Hepatocyte (in vitro differentiated cells): ENCODE results near the gene SYNDIG1. TPM values are rescaled to one million over a fixed set of nuclear protein-coding genes. Genes with fewer than 3 reads are reported as not detected.

Experiments used
- DNase-seq: peaks from one replicate; pipeline ENCODE4 v3.0.0-alpha.2; 2016; ENCODE audit warnings: low spot score
- H2AFZ ChIP-seq: fragments of 200-600 bp; sonication (generic); 2 replicates; pipeline ENCODE4 v1.6.0; 2016; ENCODE audit warnings: antibody characterized with exemption, mild to moderate bottlenecking
- H3K27ac ChIP-seq: fragments of 200-600 bp; sonication (generic); 2 replicates; pipeline ENCODE4 v1.5.1; 2016; ENCODE audit warnings: mild to moderate bottlenecking
- H3K27me3 ChIP-seq: fragments of 200-600 bp; sonication (generic); 2 replicates; pipeline ENCODE4 v1.6.1; 2016
- H3K36me3 ChIP-seq: fragments of 200-600 bp; sonication (generic); replicated peaks from 2 replicates; pipeline ENCODE4 v1.5.1; 2016; ENCODE audit warnings: low read depth; ENCODE audit not compliant: insufficient read depth
- H3K4me1 ChIP-seq: fragments of 200-600 bp; sonication (generic); 2 replicates; pipeline ENCODE4 v1.5.1; 2016; ENCODE audit warnings: mild to moderate bottlenecking, moderate library complexity; ENCODE audit not compliant: insufficient read depth
- H3K4me2 ChIP-seq: fragments of 200-600 bp; sonication (generic); 2 replicates; pipeline ENCODE4 v1.6.0; 2016
- H3K4me3 ChIP-seq: fragments of 200-600 bp; sonication (generic); 2 replicates; pipeline ENCODE4 v1.5.1; 2016; ENCODE audit warnings: mild to moderate bottlenecking
- H3K79me2 ChIP-seq: fragments of 200-600 bp; sonication (generic); 2 replicates; pipeline ENCODE4 v1.6.0; 2017; ENCODE audit warnings: mild to moderate bottlenecking
- H3K9me2 ChIP-seq: fragments of 200-600 bp; sonication (generic); replicated peaks from 2 replicates; pipeline ENCODE4 v1.6.0; 2017; ENCODE audit warnings: mild to moderate bottlenecking; ENCODE audit not compliant: insufficient read depth
- H3K9me3 ChIP-seq: fragments of 200-600 bp; sonication (generic); 2 replicates; pipeline ENCODE4 v1.5.1; 2016; ENCODE audit warnings: low read depth, mild to moderate bottlenecking
- H4K20me1 ChIP-seq: fragments of 200-600 bp; sonication (generic); 2 replicates; pipeline ENCODE4 v1.6.0; 2016; ENCODE audit warnings: mild to moderate bottlenecking; ENCODE audit not compliant: insufficient read depth, poor library complexity, severe bottlenecking
- EZH2 ChIP-seq: fragments of 200-600 bp; sonication (generic); IDR thresholded peaks from 2 replicates; pipeline ENCODE4 v1.6.1; 2016; ENCODE audit warnings: antibody characterized with exemption, mild to moderate bottlenecking, borderline replicate concordance
- EZH2phosphoT487 ChIP-seq: fragments of 200-600 bp; sonication (generic); IDR thresholded peaks from one replicate; pipeline ENCODE4 v1.6.1; 2018; ENCODE audit warnings: antibody characterized with exemption, mild to moderate bottlenecking, low read depth, moderate library complexity; ENCODE audit not compliant: unreplicated experiment, severe bottlenecking
- WGBS: methylation state at CpG from one replicate; pipeline ENCODE4 v1.1.6; 2016; ENCODE audit warnings: low lambda C conversion rate; ENCODE audit errors: missing lambda C conversion rate; 5-methylcytosine and 5-hydroxymethylcytosine counted together
- polyA plus RNA-seq: library from polyadenylated mRNA; unstranded; fragments of >200 nt; fragmentation: Nextera tagmentation; extraction: Ambion mirVana; gene quantifications from 2 replicates; pipeline ENCODE4 v1.2.1, GENCODE V29; 2016
- total RNA-seq: library from RNA; depleted of rRNA; stranded (reverse); fragments of >200 nt; gene quantifications from 2 replicates; pipeline ENCODE4 v1.2.3, GENCODE V29; 2014
- TF ChIP-seq, protein P1 (sequence below): fragments of 200-600 bp; sonication (generic); IDR thresholded peaks from 2 replicates; pipeline ENCODE4 v1.5.1; 2016; ENCODE audit warnings: antibody characterized with exemption, mild to moderate bottlenecking; ENCODE audit not compliant: poor library complexity

The SYNDIG1 gene
- total and polyA plus RNA-seq, 2 experiments from 2014 or later: 1.5 to 2.3 TPM

DNA sequence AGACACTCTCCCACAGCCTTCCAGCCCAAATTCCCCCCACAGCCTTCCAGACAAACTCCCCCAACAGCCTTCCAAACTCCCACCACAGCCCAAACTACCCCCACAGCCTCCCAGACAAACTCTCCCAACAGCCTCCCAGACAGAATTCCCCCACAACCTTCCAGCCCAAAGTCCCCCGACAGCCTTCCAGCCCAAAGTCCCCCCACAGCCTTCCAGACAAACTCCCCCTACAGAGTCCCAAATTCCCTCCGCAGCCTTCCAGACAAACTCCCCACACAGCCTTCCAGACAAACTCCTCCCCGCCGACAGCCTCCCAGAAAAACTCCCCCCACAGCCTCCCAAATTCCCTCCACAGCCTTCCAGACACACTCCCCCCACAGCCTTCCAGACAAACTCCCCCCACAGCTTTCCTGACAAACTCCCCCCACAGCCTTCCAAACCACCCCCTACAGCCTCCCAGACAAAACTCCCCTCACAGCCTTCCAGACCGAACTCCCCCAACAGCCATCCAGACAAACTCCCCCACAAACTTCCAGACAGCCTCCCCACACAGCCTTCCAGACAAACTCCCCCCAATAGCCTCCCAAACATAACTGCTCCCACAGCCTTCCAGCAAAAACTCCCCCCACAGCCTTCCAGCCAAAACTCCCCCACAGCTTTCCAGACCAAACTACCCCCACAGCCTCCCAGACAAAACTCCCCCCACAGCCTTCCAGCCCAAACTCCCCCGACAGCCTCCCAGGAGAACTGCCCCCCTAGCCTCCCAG is 38.0 kb upstream of the SYNDIG1 start:
- H3K27ac ChIP-seq: peak overlapping the region; percentile 85

DNA sequence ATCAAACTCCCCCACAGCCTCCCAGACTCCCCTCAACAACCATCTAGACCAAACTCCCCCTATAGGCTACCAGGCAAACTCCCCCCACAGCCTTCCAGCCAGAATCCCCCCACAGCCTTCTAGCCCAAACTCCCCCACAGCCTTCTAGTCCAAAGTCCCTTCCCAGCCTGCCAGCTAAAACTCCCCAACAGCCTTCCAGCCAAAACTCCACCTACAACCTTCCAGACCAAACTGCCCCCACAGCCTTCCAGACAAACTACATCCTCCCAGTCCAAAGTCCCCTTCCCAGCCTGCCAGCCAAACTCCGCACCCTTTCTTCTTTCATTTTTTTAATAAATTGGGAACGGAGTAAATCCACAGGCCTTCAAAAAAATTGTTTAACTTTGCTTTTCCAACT is 37.4 kb upstream of the SYNDIG1 start:
- Histone ChIP-seq H3K27me3 (no peaks in the 10 kb centered on the region), H3K9me3 (no peaks in the 10 kb centered on the region), H3K4me1 (peaks cover 10% of the 10 kb centered on the region), H3K4me3 (no peak overlapping the region), H3K79me2 (no peaks in the 10 kb centered on the region), H3K9me2 (no peaks in the 10 kb centered on the region), H3K27ac (peak overlapping the region; percentile 85), H3K36me3 (no peaks in the 10 kb centered on the region), H4K20me1 (no peaks in the 10 kb centered on the region), H2AFZ (peak overlapping the region; percentile 73), H3K4me2 (peak overlapping the region; percentile 69)
- WGBS: 26% methylated on average over 2 of the region's 2 CpGs
- TF ChIP-seq EZH2 (no peak), EZH2phosphoT487 (no peak)
- TF ChIP-seq, protein P1, sequence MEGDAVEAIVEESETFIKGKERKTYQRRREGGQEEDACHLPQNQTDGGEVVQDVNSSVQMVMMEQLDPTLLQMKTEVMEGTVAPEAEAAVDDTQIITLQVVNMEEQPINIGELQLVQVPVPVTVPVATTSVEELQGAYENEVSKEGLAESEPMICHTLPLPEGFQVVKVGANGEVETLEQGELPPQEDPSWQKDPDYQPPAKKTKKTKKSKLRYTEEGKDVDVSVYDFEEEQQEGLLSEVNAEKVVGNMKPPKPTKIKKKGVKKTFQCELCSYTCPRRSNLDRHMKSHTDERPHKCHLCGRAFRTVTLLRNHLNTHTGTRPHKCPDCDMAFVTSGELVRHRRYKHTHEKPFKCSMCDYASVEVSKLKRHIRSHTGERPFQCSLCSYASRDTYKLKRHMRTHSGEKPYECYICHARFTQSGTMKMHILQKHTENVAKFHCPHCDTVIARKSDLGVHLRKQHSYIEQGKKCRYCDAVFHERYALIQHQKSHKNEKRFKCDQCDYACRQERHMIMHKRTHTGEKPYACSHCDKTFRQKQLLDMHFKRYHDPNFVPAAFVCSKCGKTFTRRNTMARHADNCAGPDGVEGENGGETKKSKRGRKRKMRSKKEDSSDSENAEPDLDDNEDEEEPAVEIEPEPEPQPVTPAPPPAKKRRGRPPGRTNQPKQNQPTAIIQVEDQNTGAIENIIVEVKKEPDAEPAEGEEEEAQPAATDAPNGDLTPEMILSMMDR: no peak
- peak; percentile 68 for DNase-seq

More for the DNA sequence above, 38.0 kb upstream of the SYNDIG1 start:
- no peak overlapping the region for H3K4me3 ChIP-seq
- H3K9me3 ChIP-seq: no peaks in the 10 kb centered on the region
- no peaks in the 10 kb centered on the region for H4K20me1 ChIP-seq
- peaks cover 10% of the 10 kb centered on the region for H3K4me1 ChIP-seq
- TF ChIP-seq EZH2: no peak
- TF ChIP-seq, protein P1: no peak
- TF ChIP-seq EZH2phosphoT487: no peak
- H3K36me3 ChIP-seq: no peaks in the 10 kb centered on the region
- no peaks in the 10 kb centered on the region for H3K27me3 ChIP-seq
- DNase-seq: no peak
- H3K9me2 ChIP-seq: no peaks in the 10 kb centered on the region
- H3K79me2 ChIP-seq: no peaks in the 10 kb centered on the region
- H3K4me2 ChIP-seq: peak overlapping the region; percentile 69
- H2AFZ ChIP-seq: peak overlapping the region; percentile 73
- 78% methylated on average over 6 of the region's 6 CpGs for WGBS

DNA sequence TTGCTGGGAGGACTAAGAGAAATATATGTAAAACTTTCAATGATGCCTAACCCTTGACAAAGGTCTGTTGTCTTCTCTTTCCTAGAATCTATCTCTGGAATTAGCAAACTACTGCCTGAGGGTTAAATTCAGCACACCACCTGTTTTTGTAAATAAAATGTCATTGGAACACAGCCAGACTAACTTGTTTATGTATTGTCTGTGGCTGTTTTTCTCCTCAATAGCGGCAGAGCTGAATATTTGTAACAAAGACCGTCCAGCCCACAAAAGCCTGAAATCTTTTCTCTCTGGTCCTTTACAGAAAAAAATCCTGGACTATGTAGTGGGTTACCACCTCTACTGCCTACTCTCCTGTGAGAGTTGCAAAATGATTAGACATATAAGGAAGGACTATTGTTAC is 33.3 kb upstream of the SYNDIG1 start:
- no peak for DNase-seq
- Histone ChIP-seq H3K9me2 (no peaks in the 10 kb centered on the region), H3K4me1 (peaks cover 13% of the 10 kb centered on the region), H3K27ac (no peak overlapping the region), H3K27me3 (no peaks in the 10 kb centered on the region), H3K79me2 (no peaks in the 10 kb centered on the region), H3K4me3 (no peak overlapping the region), H3K9me3 (no peaks in the 10 kb centered on the region), H4K20me1 (no peaks in the 10 kb centered on the region), H3K4me2 (no peak overlapping the region), H2AFZ (no peak overlapping the region), H3K36me3 (no peaks in the 10 kb centered on the region)
- TF ChIP-seq EZH2phosphoT487 (no peak), EZH2 (no peak)
- TF ChIP-seq, protein P1: no peak
- WGBS: 68% methylated on average over 2 of the region's 2 CpGs
